ENCODE measurements around the gene SIT1. TPM values are rescaled to one million over a fixed set of nuclear protein-coding genes. Genes with fewer than 3 reads are reported as not detected.
A peak's percentile ranks its signal among the peaks of the same experiment; 100 is the strongest.

Gene SIT1
- total RNA-seq, 3 donors from 2014 or later (not counting 1 experiment from before 2014, with no cell fraction given) = 1.2 to 1.4 TPM; not detected in 1

- WGBS (ENCODE audit: insufficient coverage) = 76% methylated on average over 9 of the region's 9 CpGs
- DNase-seq (no peak), ATAC-seq (no peak)
- Mint-ChIP-seq H3K4me1 (peaks cover 77 to 94% of the 10 kb centered on the region in 2 donors), H3K27me3 (ENCODE audit: low read depth in 2 of 2) (peaks cover 3 to 8% of the 10 kb centered on the region in 2 donors), H3K9me3 (no peaks in the 10 kb centered on the region), H3K4me3 (peak overlapping the region; percentile 37), H3K36me3 (peaks cover 6% of the 10 kb centered on the region), H3K27ac (peak overlapping the region; percentile 94 to 95)
- H3K4me3 ChIP-seq (ENCODE audit: low read length) = no peak overlapping the region
- intact Hi-C loops (cut with micrococcal nuclease) = no loop called here
- peak overlapping the region; percentile 82 for H3K27ac ChIP-seq (ENCODE audit: low read length)
- H3K9me3 ChIP-seq (ENCODE audit: control insufficient read depth, insufficient read depth, low read length) = no peaks in the 10 kb centered on the region
- H3K27me3 ChIP-seq (ENCODE audit: control insufficient read depth, insufficient read depth, low read length) = no peaks in the 10 kb centered on the region
- no peak for TF ChIP-seq CTCF (IDR thresholded peaks at IDR 0.05)
- H3K4me1 ChIP-seq (ENCODE audit: control insufficient read depth, insufficient read depth, low read length) = peaks cover 89% of the 10 kb centered on the region
- H3K36me3 ChIP-seq (ENCODE audit: control insufficient read depth, insufficient read depth, low read length) = peaks cover 13% of the 10 kb centered on the region
Measured at GRCh38 chr9:35660966-35661415, 10.3 kb upstream of the SIT1 start.

GRCh38 chr9:35659340-35659739 lies 8.6 kb upstream of the SIT1 start:
- H3K4me3 Mint-ChIP-seq = peak overlapping the region; percentile 97
- peaks cover 6% of the 10 kb centered on the region for H3K36me3 Mint-ChIP-seq
- 20% methylated on average over 3 of the region's 3 CpGs for WGBS (ENCODE audit: insufficient coverage)
- H3K4me1 ChIP-seq (ENCODE audit: control insufficient read depth, insufficient read depth, low read length) = peaks cover 79% of the 10 kb centered on the region
- DNase-seq (peak in 1 of 2 donors; percentile 46), ATAC-seq (no peak)
- peak overlapping the region; percentile 95 to 100 for H3K27ac Mint-ChIP-seq
- H3K36me3 ChIP-seq (ENCODE audit: control insufficient read depth, insufficient read depth, low read length) = peaks cover 13% of the 10 kb centered on the region
- H3K9me3 ChIP-seq (ENCODE audit: control insufficient read depth, insufficient read depth, low read length) = no peaks in the 10 kb centered on the region
- H3K4me3 ChIP-seq (ENCODE audit: low read length) = peak overlapping the region; percentile 82
- H3K27me3 Mint-ChIP-seq (ENCODE audit: low read depth in 2 of 2) = peaks cover 3 to 8% of the 10 kb centered on the region in 2 donors
- intact Hi-C loops (cut with micrococcal nuclease) = loop anchor here (2.0 kb wide), 2 partner anchors 43 to 73 kb away; partner anchors contain the start of genes CREB3 and TLN1
- H3K27me3 ChIP-seq (ENCODE audit: control insufficient read depth, insufficient read depth, low read length) = no peaks in the 10 kb centered on the region
- TF ChIP-seq CTCF (IDR thresholded peaks at IDR 0.05) = no peak
- H3K9me3 Mint-ChIP-seq = no peaks in the 10 kb centered on the region
- H3K27ac ChIP-seq (ENCODE audit: low read length) = peak overlapping the region; percentile 99
- peaks cover 72 to 84% of the 10 kb centered on the region in 2 donors for H3K4me1 Mint-ChIP-seq

GRCh38 chr9:35658968-35659220 lies 8.2 kb upstream of the SIT1 start:
- Mint-ChIP-seq H3K27ac (peak overlapping the region; percentile 95 to 100), H3K4me3 (peak overlapping the region; percentile 97), H3K36me3 (peaks cover 6% of the 10 kb centered on the region), H3K27me3 (ENCODE audit: low read depth in 2 of 2) (peaks cover 3 to 8% of the 10 kb centered on the region in 2 donors), H3K4me1 (peaks cover 68 to 79% of the 10 kb centered on the region in 2 donors), H3K9me3 (no peaks in the 10 kb centered on the region)
- Histone ChIP-seq H3K9me3 (ENCODE audit: control insufficient read depth, insufficient read depth, low read length) (no peaks in the 10 kb centered on the region), H3K27ac (ENCODE audit: low read length) (peak overlapping the region; percentile 99), H3K4me3 (ENCODE audit: low read length) (peak overlapping the region; percentile 82), H3K36me3 (ENCODE audit: control insufficient read depth, insufficient read depth, low read length) (peaks cover 13% of the 10 kb centered on the region), H3K4me1 (ENCODE audit: control insufficient read depth, insufficient read depth, low read length) (peaks cover 75% of the 10 kb centered on the region), H3K27me3 (ENCODE audit: control insufficient read depth, insufficient read depth, low read length) (no peaks in the 10 kb centered on the region)
- ATAC-seq = no peak
- TF ChIP-seq CTCF (IDR thresholded peaks at IDR 0.05) = no peak
- 0% methylated on average over 2 of the region's 2 CpGs for WGBS (ENCODE audit: insufficient coverage)
- DNase-seq = no peak
- intact Hi-C loops (cut with micrococcal nuclease) = loop anchor here (1.0 to 2.0 kb wide), 5 partner anchors 37 to 156 kb away; partner anchors contain the start of genes CREB3, HINT2 and TLN1

Measured in natural killer cell (primary cell).